Tibial nerve (tissue), 3 donors: Measurements from ENCODE around the gene NAXE.

ENCODE experiments used
- CTCF ChIP-seq, 5 experiments: fragments of 200-600 bp in 3 of 5; fragments of 450-650 bp in 2 of 5; sonication (generic) in 3 of 5; IDR thresholded peaks; one replicate each; pipeline ENCODE4 v1.5.1; 2016 to 2019; ENCODE audit warnings: antibody characterized with exemption in 5 of 5, mild to moderate bottlenecking in 3 of 5, moderate library complexity in 2 of 5
- POLR2A ChIP-seq, 2 donors: fragments of 450-650 bp; IDR thresholded peaks; one replicate each; pipeline ENCODE4 v1.6.1; 2017; ENCODE audit warnings: antibody characterized with exemption in 2 of 2, mild to moderate bottlenecking in 2 of 2, moderate library complexity in 2 of 2

- no peak for TF ChIP-seq POLR2A (IDR thresholded peaks at IDR 0.05)
- no peak for TF ChIP-seq CTCF (IDR thresholded peaks at IDR 0.05)
Observed at GRCh38 chr1:156638189-156638985, 46.8 kb downstream of the NAXE start.
